ENCODE results near the gene TTYH2.

- TF ChIP-seq CTCF (conservative IDR thresholded peaks at IDR 0.05; ENCODE audit: low read depth, low read length), result no peak
- TF ChIP-seq EZH2 (IDR thresholded peaks at IDR 0.05; ENCODE audit: borderline replicate concordance, low read depth, low read length, poor library complexity, severe bottlenecking), result no peak
Measured at GRCh38 chr17:74186498-74186897, 26.9 kb upstream of the TTYH2 start.
